HEK293T (cell line): ENCODE results near the gene DZANK1.

ENCODE experiments used
- ARNT ChIP-seq: fragments of 450-650 bp; IDR thresholded peaks from 2 replicates; pipeline ENCODE4 v1.6.1; 2017; ENCODE audit warnings: mild to moderate bottlenecking
- BHLHE40 ChIP-seq: fragments of 450-650 bp; IDR thresholded peaks from 2 replicates; pipeline ENCODE4 v1.6.1; 2016; ENCODE audit warnings: mild to moderate bottlenecking, moderate library complexity, borderline replicate concordance
- ELF4 ChIP-seq: fragments of 450-650 bp; IDR thresholded peaks from 2 replicates; pipeline ENCODE4 v1.6.1; 2017; ENCODE audit warnings: antibody characterized with exemption
- FOXA1 ChIP-seq: fragments of 450-650 bp; IDR thresholded peaks from 2 replicates; pipeline ENCODE4 v1.6.1; 2016; ENCODE audit warnings: mild to moderate bottlenecking
- FOXM1 ChIP-seq: fragments of 450-650 bp; IDR thresholded peaks from 2 replicates; pipeline ENCODE4 v1.6.1; 2017; ENCODE audit warnings: mild to moderate bottlenecking, borderline replicate concordance
- L3MBTL2 ChIP-seq: fragments of 450-650 bp; conservative IDR thresholded peaks from 2 replicates; pipeline ENCODE4 v1.6.1; 2016; ENCODE audit warnings: mild to moderate bottlenecking
- LEF1 ChIP-seq: fragments of 450-650 bp; IDR thresholded peaks from 2 replicates; pipeline ENCODE4 v1.6.1; 2017; ENCODE audit warnings: mild to moderate bottlenecking, borderline replicate concordance
- SP1 ChIP-seq: fragments of 450-650 bp; IDR thresholded peaks from 2 replicates; pipeline ENCODE4 v1.6.1; 2017
- SUZ12 ChIP-seq: fragments of 450-650 bp; IDR thresholded peaks from 2 replicates; pipeline ENCODE4 v1.6.1; 2016; ENCODE audit warnings: mild to moderate bottlenecking
- TARDBP ChIP-seq: fragments of 450-650 bp; IDR thresholded peaks from 2 replicates; pipeline ENCODE4 v1.6.1; 2016
- ZNF384 ChIP-seq: fragments of 450-650 bp; IDR thresholded peaks from 2 replicates; pipeline ENCODE4 v1.6.1; 2016

- no peak for TF ChIP-seq FOXM1
- TF ChIP-seq BHLHE40 = no peak
- no peak for TF ChIP-seq ELF4
- TF ChIP-seq ZNF384 = no peak
- no peak for TF ChIP-seq FOXA1
- no peak for TF ChIP-seq L3MBTL2
- TF ChIP-seq SUZ12 = no peak
- TF ChIP-seq SP1 = no peak
- TF ChIP-seq TARDBP = no peak
- no peak for TF ChIP-seq ARNT
- no peak for TF ChIP-seq LEF1
These were observed 65.5 kb downstream of the DZANK1 start for GRCh38 chr20:18401305-18401704.
